EL (cell line): ENCODE measurements around the gene UMAD1.
"Not testable (repeated sequence)": the region's sequence is repeated elsewhere in the genome, so short reads cannot be mapped to it uniquely, and the experiment has no call there.

Source experiments
- DNase-seq: peaks from one replicate; pipeline ENCODE4 v3.0.0-alpha.2; 2016

Gene UMAD1

DNA sequence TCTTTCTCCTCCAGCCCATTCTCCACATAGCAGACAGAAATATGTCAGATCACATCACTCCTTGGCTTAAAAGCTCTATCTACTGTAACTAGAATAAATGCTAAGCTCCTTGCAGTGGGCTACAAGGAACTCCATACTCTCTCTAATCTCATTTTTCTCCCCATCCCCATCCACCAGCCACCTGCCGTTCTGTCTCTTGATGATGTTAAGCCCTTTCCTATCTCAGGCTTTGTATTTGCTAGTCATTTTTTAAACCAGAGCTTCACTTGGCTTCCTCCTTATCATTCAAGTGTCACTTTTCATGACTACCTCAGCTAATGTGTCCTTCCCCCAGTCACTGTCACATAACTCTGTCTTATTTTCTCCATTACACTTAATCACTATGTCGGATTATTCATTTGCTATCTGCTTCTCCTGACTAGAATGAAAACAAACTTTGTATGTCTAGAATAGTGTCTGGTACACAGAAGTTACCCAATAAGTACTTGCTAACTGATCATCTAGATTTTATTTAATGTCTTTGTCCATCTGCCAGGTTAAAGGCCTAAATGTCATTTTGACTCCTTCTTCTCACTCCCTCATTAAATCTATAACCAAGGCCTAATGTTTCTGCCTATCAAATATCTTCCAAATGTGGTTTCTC is 165.1 kb downstream of the UMAD1 start:
- no peak for DNase-seq

- DNase-seq, result peak; percentile 52
Measured at GRCh38 chr7:7808156-7808555, 167.6 kb downstream of the UMAD1 start.

- DNase-seq, result no peak
Measured at GRCh38 chr7:7808626-7809025, 168.1 kb downstream of the UMAD1 start.

DNA sequence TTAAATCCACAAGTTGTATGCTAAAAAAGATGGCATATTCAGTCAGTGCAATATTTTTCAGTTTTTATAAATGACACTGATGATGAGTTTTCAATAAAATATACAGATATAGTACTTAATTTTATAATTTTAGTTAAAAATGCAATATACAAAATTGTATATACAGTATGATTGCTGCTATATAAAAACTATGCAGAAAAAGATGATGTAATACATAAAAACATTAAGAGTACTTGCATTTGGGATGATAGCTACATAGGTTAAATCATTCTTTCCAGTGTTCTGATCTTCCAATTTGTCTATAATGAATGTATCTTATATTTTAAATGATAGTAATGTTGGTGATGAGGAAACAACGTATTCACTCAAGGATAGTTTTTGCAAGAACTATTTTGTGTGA is 169.8 kb downstream of the UMAD1 start:
- no peak for DNase-seq

DNA sequence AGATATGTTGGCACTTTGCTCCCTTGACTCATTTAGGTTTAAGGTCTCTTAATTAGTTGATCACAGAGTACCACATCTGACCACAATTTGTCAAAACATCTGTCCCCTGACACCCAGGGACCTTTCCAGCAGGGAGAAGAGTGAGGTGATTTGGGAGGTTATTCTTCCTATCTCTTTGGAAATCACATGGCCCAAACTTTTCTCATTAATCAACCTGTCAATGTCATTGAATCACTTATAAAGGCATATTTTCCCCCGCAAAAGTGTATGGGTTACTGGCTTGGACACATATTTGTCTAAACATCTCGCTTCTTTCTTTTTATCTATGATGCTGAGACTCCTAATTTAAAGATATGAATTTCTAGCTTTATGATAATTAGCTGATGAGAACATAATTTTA is 170.3 kb downstream of the UMAD1 start:
- DNase-seq, result no peak

DNA sequence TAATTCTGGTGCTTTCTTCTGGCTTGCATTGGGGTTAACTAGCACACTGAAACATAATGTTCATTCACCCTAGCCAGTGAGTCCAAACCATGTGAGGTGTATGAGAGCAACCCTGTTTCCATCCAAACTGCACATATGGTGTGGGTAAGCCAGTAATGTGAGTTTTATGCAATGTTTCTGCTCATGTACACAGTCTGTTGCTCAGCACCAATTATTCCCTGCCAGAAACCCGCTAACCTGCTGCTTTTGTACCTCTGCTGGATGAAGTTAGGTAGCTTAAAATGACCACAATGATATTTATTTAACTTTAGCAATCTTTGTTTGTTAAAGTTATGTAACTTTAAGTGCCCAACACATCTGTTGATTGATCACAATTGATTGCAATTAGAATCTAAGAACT is 171.6 kb downstream of the UMAD1 start:
- no peak for DNase-seq

DNA sequence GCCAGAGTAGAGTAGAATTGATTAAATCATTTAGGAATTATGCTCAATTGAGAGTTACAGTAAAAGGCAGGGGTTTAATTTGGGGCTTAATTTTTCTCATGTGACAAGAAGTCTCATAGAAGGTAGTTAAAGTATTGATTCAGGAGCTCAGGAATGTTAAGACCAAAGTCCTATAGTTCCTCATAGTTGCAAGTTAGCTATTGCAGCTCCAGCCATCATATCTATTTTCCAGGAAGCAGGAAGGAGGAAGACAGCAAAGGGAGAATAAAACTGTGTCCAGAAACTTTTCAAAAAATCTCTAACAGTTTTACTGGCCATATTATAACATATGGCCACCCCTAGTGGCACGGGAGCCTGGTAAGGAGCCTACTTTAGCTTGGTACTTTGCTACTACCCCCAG is 174.8 kb downstream of the UMAD1 start:
- DNase-seq, result no peak

- DNase-seq, result no peak
Measured at GRCh38 chr7:7816084-7816483, 175.5 kb downstream of the UMAD1 start.

- DNase-seq, result no peak
Measured at GRCh38 chr7:7816816-7817536, 176.4 kb downstream of the UMAD1 start.

GRCh38 chr7:7817748-7818147 is 177.2 kb downstream of the UMAD1 start:
- no peak for DNase-seq

GRCh38 chr7:7818179-7818578 is 177.6 kb downstream of the UMAD1 start:
- DNase-seq, result not testable (repeated sequence)

DNA sequence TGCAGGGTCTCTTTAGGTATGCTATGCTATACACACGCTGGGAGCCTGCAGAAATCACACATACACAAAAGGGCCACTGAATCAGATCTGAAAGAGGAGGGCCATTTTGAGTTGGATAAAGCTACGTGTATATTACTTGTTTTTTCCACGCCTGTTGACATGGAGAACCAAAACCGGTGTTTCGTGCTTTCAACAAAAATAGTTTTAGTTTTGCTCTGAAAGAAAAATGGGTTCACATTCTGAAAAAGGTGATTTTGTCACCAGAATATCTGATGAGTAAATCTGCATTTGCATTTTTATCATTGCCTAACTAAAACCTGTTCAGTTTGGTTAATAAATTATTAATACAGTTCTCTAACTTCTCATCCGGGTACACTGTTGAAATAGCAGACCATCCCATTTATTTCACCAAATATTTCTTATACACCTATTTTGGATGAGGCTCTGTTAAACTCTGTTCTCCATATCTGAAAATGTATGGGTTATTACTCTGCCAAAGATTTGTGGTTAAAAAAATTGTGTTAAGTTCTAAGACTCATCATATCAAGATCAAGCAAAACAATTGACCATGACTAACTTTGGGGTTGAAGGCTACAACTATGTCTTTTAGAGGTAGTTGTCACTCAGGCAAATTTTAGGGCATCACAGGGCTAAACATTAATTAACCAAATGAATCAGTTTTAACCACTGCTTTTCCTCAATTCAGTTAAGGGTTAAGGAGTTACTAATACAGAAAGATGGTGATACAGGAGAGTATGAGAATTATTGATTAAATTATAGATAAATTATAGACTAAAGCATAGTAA is 179.1 kb downstream of the UMAD1 start:
- no peak for DNase-seq

DNA sequence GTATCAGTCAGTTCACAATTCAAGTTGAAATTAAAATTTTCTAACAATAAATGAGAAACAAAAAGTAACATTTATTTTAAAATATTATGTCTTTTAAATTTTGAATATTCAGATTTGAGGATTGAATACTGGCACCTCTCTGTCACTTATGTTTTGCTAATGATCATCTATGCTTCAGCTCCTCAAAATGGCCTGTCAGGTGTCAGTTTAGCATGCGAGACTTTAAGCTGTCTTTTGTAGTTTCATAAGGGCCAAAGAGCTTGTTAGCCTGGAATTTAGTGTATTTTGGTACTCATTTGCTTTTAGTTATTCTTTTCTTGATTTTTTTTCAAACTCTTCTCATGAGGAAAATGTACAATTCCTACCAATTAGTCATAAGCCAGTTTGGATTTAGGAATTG is 179.9 kb downstream of the UMAD1 start:
- DNase-seq, result no peak

DNA sequence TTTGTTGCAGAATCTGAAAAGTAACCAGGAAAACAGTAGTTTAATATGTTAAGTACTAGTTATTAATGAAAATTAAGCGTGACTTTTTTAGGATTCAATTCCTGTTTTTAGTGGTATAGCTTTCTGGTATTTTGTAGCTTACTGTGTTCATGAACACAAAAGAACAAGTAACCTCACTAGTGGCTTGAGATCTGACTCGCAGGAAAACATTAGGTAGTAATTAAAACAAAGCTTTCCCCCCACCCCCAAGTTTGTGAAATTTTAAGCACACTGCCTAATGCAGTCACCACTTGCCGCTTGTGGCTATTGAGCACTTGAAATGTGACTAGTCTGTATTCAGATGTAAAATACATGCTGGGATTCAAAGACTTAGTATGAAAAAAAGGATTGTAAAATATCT is 180.4 kb downstream of the UMAD1 start:
- no peak for DNase-seq

GRCh38 chr7:7821517-7821916 is 181.0 kb downstream of the UMAD1 start:
- DNase-seq, result no peak

GRCh38 chr7:7825294-7825693 is 184.7 kb downstream of the UMAD1 start:
- not testable (repeated sequence) for DNase-seq

DNA sequence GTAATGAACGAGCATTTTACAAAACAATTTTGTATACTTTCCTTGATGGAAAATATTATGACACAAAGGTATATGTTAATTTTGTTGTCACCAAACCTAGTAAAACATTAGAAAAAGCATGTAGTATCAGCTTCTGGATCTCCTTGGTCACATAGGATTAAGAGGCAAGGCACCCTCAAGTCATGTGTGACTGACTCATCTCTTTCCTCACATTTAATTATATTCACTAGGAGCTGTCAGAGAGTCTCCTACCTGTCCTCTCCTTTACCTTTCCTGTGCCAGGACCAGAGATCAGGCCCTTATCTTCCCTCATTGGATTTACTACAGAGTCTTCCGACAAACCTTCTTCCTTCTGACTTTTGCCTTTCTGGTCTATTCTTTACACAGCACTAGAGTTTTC is 189.1 kb downstream of the UMAD1 start:
- no peak for DNase-seq

DNA sequence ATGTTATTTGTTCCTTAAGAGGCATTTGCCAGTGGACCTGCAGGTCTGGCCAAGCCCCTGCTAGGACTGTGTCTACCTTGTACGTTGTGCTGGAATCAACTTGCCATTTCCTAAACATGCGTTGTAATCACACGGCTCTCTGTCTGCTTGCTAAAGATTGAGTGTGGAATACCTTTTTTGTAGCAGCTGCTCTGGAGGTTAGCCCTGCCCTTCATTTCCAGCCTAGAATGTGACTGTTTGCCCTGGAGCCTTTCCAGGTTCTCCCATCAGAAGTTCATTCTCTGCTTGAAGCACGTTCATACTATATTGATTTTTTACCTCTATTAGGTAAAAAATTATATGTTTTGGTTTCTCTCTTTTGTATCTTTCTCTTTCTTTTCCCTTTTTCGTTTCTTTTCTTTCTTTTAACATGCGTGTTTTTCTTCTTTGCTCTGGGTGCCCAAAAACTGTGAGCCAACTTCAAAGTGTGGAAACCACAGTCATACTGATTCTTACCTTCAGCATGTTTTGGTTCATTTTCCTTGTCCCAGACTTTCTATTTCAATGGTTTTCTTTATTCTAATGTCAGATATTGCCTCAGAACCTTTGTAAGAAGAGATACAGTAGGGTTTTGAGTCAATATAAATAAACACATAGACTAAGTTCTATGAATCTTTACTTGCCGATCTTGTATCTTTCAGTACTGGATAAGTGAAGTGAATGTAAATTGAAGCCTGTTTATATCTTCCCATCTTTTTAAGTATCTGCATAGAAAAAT is 189.7 kb downstream of the UMAD1 start:
- no peak for DNase-seq

- DNase-seq, result no peak
Measured at GRCh38 chr7:7832518-7832917, 192.0 kb downstream of the UMAD1 start.

- DNase-seq, result no peak
Measured at GRCh38 chr7:7834761-7835160, 194.2 kb downstream of the UMAD1 start.

DNA sequence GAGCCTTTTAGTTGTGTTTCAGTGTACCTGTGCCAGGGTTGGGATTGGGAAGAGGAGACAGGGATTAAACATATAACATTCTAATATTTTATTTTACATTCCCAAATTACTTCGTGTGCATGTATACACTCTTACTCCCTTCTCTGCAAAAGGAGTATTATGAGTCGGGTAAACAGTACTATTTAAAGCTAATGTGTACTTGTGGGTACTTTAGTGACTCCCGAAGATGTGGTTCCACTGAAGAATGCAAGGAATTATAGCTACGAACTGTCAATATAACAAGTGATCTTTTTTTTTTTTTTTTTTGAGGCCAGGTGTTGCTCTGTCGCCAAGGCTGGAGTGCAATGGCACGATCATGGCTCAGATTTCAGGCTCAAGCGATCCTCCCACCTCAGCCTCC is 200.5 kb downstream of the UMAD1 start:
- no peak for DNase-seq

GRCh38 chr7:7843240-7843639 is 202.7 kb downstream of the UMAD1 start:
- no peak for DNase-seq

DNA sequence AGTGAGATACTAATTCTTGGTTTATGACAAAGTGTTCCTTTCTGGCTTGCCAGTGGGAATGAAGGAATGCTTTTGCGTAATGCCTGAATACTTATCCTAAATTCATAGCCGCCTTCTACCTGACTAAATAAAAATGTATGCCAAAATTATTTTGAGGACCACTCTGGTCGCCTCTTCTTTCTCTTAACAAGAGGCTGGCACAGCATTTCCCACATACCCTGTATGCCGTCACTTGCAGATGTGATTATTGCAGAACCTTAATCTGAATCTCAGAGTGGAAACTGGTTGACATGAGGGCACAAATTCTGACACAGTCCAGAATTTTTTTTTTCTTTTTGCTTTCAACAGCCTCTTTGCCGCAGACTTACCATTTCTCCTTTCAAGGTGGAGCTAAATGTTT is 203.4 kb downstream of the UMAD1 start:
- DNase-seq, result no peak
